H7 (cell line): ENCODE measurements around the gene NEDD4L. TPM values are rescaled to one million over a fixed set of nuclear protein-coding genes. Genes with fewer than 3 reads are reported as not detected.

Experiments used
- DNase-seq: peaks from one replicate; pipeline ENCODE4 v3.0.0; 2012
- H3K27me3 ChIP-seq: 2 replicates; pipeline ENCODE4 v1.6.0; 2011; ENCODE audit warnings: mild to moderate bottlenecking, low read length; ENCODE audit not compliant: control insufficient read depth, insufficient read depth
- H3K36me3 ChIP-seq: replicated peaks from 2 replicates; pipeline ENCODE4 v1.5.1; 2011; ENCODE audit warnings: low read length; ENCODE audit not compliant: control insufficient read depth, insufficient read depth
- H3K4me3 ChIP-seq: 2 replicates; pipeline ENCODE4 v1.5.1; 2011; ENCODE audit warnings: low read depth, mild to moderate bottlenecking, control low read depth, low read length, moderate library complexity; ENCODE audit not compliant: insufficient read depth
- total RNA-seq: library from RNA; depleted of rRNA; stranded (reverse); fragments of >200 nt; shearing (Covaris generic); gene quantifications from 2 replicates; pipeline ENCODE4 v1.2.3, GENCODE V29; 2014

The NEDD4L gene
- total RNA-seq, 1 experiment from 2014 or later, result 39.8 TPM

GRCh38 chr18:58315041-58315440 lies 271.0 kb downstream of the NEDD4L start:
- Histone ChIP-seq H3K36me3 (no peaks in the 10 kb centered on the region; the same call in 1 of the 2 replicates), H3K4me3 (no peak overlapping the region), H3K27me3 (no peaks in the 10 kb centered on the region; the same call in 1 of the 2 replicates)
- DNase-seq, result no peak

- H3K4me3 ChIP-seq, result no peak overlapping the region
- no peaks in the 10 kb centered on the region; the same call in 1 of the 2 replicates for H3K27me3 ChIP-seq
- no peak for DNase-seq
- no peaks in the 10 kb centered on the region; the same call in 1 of the 2 replicates for H3K36me3 ChIP-seq
Observed at GRCh38 chr18:58315739-58316215, 271.8 kb downstream of the NEDD4L start.

DNA sequence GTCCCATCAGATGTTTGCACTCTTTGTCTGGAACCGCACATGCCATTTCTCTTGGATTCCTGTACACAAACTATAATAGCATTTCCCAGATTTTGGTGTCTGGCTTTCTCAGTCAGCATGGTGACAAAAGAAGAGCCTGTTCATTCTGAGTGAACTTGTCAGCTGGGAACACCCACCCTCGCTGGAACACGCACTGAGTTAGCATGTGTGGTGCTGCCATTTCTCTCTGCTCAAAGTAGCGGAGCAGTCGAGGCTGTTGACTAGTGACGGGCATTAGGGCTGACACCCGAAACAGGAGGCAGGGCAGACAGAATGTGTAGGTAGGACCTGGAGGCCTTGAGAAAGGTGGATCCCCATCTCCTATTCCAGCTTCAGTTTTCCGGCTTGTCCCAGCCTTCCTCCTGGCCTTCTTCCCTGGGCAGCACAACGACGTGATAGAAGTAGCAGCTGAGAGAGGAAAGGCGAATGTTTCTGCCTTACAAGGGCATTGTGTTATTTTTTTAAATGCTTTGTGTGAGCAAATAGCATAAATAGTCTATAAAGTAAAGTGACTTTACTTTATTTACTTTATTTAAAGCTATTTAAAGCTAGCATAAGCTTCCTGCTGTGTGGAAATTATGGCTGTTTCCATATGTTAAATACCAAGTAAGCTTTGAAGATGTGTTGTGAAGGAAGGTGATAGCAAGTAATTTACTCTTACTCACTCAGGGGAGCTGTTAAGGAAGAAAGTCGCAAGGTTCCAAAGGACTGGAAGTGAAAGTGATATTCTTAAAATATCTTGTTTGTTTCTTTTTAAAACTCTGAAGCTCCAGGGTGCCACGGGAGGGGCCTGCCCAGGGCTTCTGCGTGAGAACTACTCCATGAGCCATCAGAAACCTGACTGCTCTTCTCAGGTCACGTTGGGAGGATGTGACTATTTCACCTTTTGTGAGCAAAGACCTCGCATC lies 272.6 kb downstream of the NEDD4L start:
- no peak for DNase-seq
- Histone ChIP-seq H3K36me3 (no peaks in the 10 kb centered on the region; the same call in 1 of the 2 replicates), H3K4me3 (no peak overlapping the region), H3K27me3 (no peaks in the 10 kb centered on the region; the same call in 1 of the 2 replicates)

DNA sequence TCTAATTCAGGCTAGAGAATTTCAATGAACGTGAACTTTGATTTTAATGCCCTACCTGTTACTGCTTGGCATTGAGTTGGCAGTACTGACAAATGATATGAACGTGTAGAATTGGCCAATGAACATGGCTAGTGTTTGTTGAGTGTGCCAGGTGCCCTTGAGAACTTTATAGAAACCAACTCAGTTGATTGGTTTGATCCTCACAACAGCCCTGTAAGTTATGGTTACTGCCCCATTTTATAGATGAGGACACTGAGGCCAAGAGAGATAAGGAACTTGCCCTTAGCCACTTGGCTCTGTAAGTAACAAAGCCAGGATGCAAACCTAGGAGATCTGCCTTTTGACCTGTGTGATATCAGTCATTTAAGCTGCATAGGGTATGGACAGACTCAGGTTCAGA lies 275.7 kb downstream of the NEDD4L start:
- no peak for DNase-seq
- Histone ChIP-seq H3K36me3 (no peaks in the 10 kb centered on the region; the same call in 1 of the 2 replicates), H3K27me3 (no peaks in the 10 kb centered on the region; the same call in 1 of the 2 replicates), H3K4me3 (no peak overlapping the region)

- no peaks in the 10 kb centered on the region; the same call in 1 of the 2 replicates for H3K27me3 ChIP-seq
- DNase-seq, result no peak
- H3K4me3 ChIP-seq, result no peak overlapping the region
- peaks cover 2% of the 10 kb centered on the region; the same call in 1 of the 2 replicates for H3K36me3 ChIP-seq
Observed at GRCh38 chr18:58320907-58321561, 277.0 kb downstream of the NEDD4L start.

- H3K4me3 ChIP-seq, result no peak overlapping the region
- DNase-seq, result peak; percentile 75
- peaks cover 2% of the 10 kb centered on the region; the same call in 1 of the 2 replicates for H3K36me3 ChIP-seq
- H3K27me3 ChIP-seq, result no peaks in the 10 kb centered on the region; the same call in 1 of the 2 replicates
Observed at GRCh38 chr18:58321986-58322385, 278.0 kb downstream of the NEDD4L start.

DNA sequence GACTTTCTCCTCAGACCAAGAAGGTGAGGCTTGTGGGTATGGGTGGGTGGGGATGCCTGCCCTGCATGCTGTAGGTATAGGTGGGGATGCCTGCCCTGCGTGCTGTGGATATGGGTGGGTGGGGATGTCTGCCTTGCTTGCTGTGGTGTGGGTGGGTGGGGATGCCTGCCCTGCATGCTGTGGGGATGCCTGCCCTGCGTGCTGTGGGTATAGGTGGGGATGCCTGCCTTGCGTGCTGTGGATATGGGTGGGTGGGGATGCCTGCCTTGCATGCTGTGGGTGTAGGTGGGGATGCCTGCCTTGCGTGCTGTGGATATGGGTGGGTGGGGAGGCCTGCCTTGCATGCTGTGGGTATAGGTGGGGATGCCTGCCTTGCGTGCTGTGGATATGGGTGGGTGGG lies 278.4 kb downstream of the NEDD4L start:
- H3K4me3 ChIP-seq, result no peak overlapping the region
- no peaks in the 10 kb centered on the region; the same call in 1 of the 2 replicates for H3K27me3 ChIP-seq
- peaks cover 2% of the 10 kb centered on the region; the same call in 1 of the 2 replicates for H3K36me3 ChIP-seq
- no peak for DNase-seq

GRCh38 chr18:58323866-58324762 lies 280.1 kb downstream of the NEDD4L start:
- H3K36me3 ChIP-seq, result peaks cover 2% of the 10 kb centered on the region; the same call in 1 of the 2 replicates
- no peaks in the 10 kb centered on the region for H3K27me3 ChIP-seq
- DNase-seq, result no peak
- no peak overlapping the region for H3K4me3 ChIP-seq

DNA sequence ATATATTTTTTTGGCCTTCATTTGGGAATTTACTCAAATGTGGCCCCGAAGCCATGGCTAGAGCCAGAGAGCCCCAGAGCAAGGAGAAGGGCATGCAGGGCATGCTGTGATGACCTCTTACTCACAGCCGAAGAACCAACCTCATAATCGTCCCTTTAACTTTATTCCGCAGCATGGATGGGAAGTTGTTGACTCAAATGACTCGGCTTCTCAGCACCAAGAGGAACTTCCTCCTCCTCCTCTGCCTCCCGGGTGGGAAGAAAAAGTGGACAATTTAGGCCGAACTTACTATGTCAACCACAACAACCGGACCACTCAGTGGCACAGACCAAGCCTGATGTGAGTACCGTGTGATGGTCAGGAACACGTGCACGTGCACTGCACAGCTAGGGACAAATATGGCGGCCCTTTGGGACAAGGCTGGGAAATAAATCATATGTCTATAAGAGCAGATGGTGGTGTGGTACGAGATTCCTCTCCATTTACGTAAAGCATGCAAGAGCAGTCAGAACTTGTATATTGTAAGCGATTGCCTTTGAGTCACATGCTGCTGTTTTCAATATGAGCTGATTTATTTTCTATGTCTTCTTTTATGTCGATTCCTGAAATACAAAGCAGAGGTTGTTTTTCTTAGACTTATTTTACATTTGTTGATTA lies 280.9 kb downstream of the NEDD4L start:
- Histone ChIP-seq H3K36me3 (peaks cover 2% of the 10 kb centered on the region), H3K4me3 (no peak overlapping the region), H3K27me3 (no peaks in the 10 kb centered on the region)
- DNase-seq, result no peak

- H3K4me3 ChIP-seq, result no peak overlapping the region
- no peak for DNase-seq
- no peaks in the 10 kb centered on the region for H3K27me3 ChIP-seq
- peaks cover 3% of the 10 kb centered on the region for H3K36me3 ChIP-seq
Observed at GRCh38 chr18:58325494-58325893, 281.5 kb downstream of the NEDD4L start.

GRCh38 chr18:58334061-58334460 lies 290.0 kb downstream of the NEDD4L start:
- Histone ChIP-seq H3K36me3 (peaks cover 1% of the 10 kb centered on the region; the same call in 1 of the 2 replicates), H3K27me3 (no peaks in the 10 kb centered on the region), H3K4me3 (no peak overlapping the region)
- no peak for DNase-seq

DNA sequence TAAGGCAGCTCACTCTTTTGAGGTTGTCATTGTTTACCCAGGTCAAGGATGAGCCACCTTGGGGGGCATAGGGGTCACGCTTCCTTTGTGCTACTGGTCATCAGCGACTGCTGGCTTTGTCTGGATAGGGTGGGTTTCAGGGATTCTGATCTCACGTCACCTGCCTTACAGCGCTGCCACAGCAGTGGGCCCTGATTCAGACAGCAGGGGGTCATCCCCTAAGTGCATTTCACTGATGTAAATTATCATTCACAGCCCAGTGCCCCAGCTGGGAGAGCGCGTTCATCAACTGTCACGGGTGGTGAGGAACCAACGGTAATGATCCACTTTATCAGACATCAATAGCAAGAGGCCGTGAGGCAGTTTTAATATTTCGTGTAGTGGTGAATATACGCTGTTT lies 291.2 kb downstream of the NEDD4L start:
- H3K4me3 ChIP-seq, result no peak overlapping the region
- H3K27me3 ChIP-seq, result no peaks in the 10 kb centered on the region
- peak; percentile 48 for DNase-seq
- H3K36me3 ChIP-seq, result peaks cover 1% of the 10 kb centered on the region; the same call in 1 of the 2 replicates

GRCh38 chr18:58335821-58336220 lies 291.8 kb downstream of the NEDD4L start:
- H3K36me3 ChIP-seq, result no peaks in the 10 kb centered on the region; the same call in 1 of the 2 replicates
- H3K4me3 ChIP-seq, result no peak overlapping the region
- DNase-seq, result peak; percentile 39
- H3K27me3 ChIP-seq, result no peaks in the 10 kb centered on the region
